SK-N-MC (cell line): ENCODE results near the gene EEF2K.

Source experiments
- EZH2 ChIP-seq: fragments of 200-600 bp; sonication (generic); IDR thresholded peaks from one replicate; pipeline ENCODE4 v1.6.1; 2017; ENCODE audit warnings: antibody characterized with exemption
- FOXP2 ChIP-seq: optimal IDR thresholded peaks from 2 replicates; pipeline ENCODE3; 2011; ENCODE audit warnings: mild to moderate bottlenecking, moderate library complexity; ENCODE audit not compliant: insufficient read depth; ENCODE audit errors: extremely low read length, control extremely low read depth
- POLR2AphosphoS5 ChIP-seq: IDR thresholded peaks from 2 replicates; pipeline ENCODE4 v1.6.1; 2012; ENCODE audit warnings: mild to moderate bottlenecking, low read depth, low read length, borderline replicate concordance

DNA sequence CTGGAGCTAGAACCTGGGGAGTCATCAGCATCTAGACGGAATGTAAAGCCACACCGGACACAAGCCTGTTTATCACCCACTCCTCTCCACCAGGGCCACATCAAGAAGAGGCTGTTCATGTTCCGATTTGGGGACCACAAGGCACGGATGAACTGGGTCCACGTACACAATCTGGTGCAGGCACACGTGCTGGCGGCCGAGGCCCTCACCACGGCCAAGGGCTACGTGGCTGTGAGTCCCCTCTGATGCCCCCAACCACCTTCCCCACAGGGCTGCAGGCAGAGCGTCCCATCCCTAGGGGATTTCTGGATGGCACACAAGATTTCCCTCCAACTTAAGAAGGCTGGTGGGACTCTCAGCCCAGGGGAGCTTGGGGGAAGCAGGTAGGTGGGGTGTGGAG is 24.7 kb upstream of the EEF2K start:
- TF ChIP-seq EZH2 (no peak), POLR2AphosphoS5 (no peak), FOXP2 (no peak)
